GM18511 (cell line): ENCODE results near the gene ALCAM.

Source experiments
- ATAC-seq: cut with Tn5 transposase; IDR thresholded peaks from one replicate; pipeline ENCODE4 v1.9.1; 2021; ENCODE audit warnings: mild to moderate bottlenecking, moderate library complexity; ENCODE audit not compliant: unreplicated experiment

ALCAM gene

GRCh38 chr3:105615814-105616213, 249.1 kb downstream of the ALCAM start:
- no peak for ATAC-seq

GRCh38 chr3:105616374-105617121, 249.8 kb downstream of the ALCAM start:
- no peak for ATAC-seq

- no peak for ATAC-seq
These were observed 251.8 kb downstream of the ALCAM start for GRCh38 chr3:105618556-105618955.

GRCh38 chr3:105619651-105620050, 252.9 kb downstream of the ALCAM start:
- no peak for ATAC-seq

- no peak for ATAC-seq
These were observed 253.5 kb downstream of the ALCAM start for GRCh38 chr3:105620236-105620635.

GRCh38 chr3:105622169-105622568, 255.5 kb downstream of the ALCAM start:
- ATAC-seq = no peak
